HG03575 (cell line): ENCODE results near the gene SLC48A1.

ENCODE experiments used
- ATAC-seq: cut with Tn5 transposase; IDR thresholded peaks from one replicate; pipeline ENCODE4 v1.9.1; 2021; ENCODE audit not compliant: unreplicated experiment, insufficient number of reproducible peaks, low FRiP score; ENCODE audit errors: extremely low read depth

SLC48A1 gene

GRCh38 chr12:47785887-47786661, 13.0 kb downstream of the SLC48A1 start:
- no peak for ATAC-seq

- ATAC-seq, result no peak
Observed at GRCh38 chr12:47786662-47787280, 13.7 kb downstream of the SLC48A1 start.

- ATAC-seq, result no peak
Observed at GRCh38 chr12:47787596-47788319, 14.7 kb downstream of the SLC48A1 start.

- ATAC-seq, result no peak
Observed at GRCh38 chr12:47789141-47789540, 16.1 kb downstream of the SLC48A1 start.

- no peak for ATAC-seq
Observed at GRCh38 chr12:47789712-47790489, 16.9 kb downstream of the SLC48A1 start.

- no peak for ATAC-seq
Observed at GRCh38 chr12:47790676-47791350, 17.8 kb downstream of the SLC48A1 start.

GRCh38 chr12:47791351-47791746, 18.3 kb downstream of the SLC48A1 start:
- ATAC-seq, result no peak

GRCh38 chr12:47791874-47792273, 18.8 kb downstream of the SLC48A1 start:
- ATAC-seq, result no peak

GRCh38 chr12:47793015-47793681, 20.1 kb downstream of the SLC48A1 start:
- no peak for ATAC-seq

- ATAC-seq, result no peak
Observed at GRCh38 chr12:47794679-47795078, 21.6 kb downstream of the SLC48A1 start.

GRCh38 chr12:47795121-47795813, 22.2 kb downstream of the SLC48A1 start:
- no peak for ATAC-seq

GRCh38 chr12:47795814-47796411, 22.9 kb downstream of the SLC48A1 start:
- ATAC-seq, result no peak

GRCh38 chr12:47797441-47797840, 24.4 kb downstream of the SLC48A1 start:
- ATAC-seq, result no peak

- no peak for ATAC-seq
Observed at GRCh38 chr12:47798382-47798948, 25.4 kb downstream of the SLC48A1 start.

- ATAC-seq, result no peak
Observed at GRCh38 chr12:47799357-47799955, 26.4 kb downstream of the SLC48A1 start.

GRCh38 chr12:47800582-47800981, 27.5 kb downstream of the SLC48A1 start:
- ATAC-seq, result no peak
